Islet of Langerhans (tissue), 1 donor: ENCODE data around the gene LRRTM3.

Experiments used
- FAIRE-seq: peaks from one replicate; lab custom pipeline; 2011; peaks lifted over from hg19 to GRCh38; lab: Jason Lieb, UNC

LRRTM3 gene

DNA sequence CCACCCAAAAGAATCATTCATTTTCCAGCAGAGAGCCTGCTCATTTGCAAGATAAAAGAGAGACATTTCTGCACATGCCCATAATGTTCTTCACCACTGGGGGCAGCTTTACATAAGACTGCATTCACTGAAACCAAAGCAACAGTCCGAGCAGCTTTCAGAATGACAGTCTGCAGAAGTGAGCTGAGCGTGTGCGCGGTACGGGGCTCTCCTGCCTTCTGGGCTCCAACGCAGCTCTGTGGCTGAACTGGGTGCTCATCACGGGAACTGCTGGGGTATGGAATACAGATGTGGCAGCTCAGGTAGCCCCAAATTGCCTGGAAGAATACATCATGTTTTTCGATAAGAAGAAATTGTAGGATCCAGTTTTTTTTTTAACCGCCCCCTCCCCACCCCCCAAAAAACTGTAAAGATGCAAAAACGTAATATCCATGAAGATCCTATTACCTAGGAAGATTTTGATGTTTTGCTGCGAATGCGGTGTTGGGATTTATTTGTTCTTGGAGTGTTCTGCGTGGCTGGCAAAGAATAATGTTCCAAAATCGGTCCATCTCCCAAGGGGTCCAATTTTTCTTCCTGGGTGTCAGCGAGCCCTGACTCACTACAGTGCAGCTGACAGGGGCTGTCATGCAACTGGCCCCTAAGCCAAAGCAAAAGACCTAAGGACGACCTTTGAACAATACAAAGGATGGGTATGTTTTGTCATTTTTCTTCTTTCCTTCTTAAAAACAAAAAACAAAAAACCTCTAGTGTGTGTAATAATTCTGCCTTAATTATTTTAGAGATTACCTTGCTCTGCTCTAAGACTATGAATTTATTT, at the start of gene LRRTM3:
LRRTM3 (plus strand) TSS at position 141 of the 820 bp plus-strand sequence.
- peak; percentile 73 for FAIRE-seq

GRCh38 chr10:66877361-66877760, 48.5 kb upstream of the LRRTM3 start:
- no peak for FAIRE-seq

DNA sequence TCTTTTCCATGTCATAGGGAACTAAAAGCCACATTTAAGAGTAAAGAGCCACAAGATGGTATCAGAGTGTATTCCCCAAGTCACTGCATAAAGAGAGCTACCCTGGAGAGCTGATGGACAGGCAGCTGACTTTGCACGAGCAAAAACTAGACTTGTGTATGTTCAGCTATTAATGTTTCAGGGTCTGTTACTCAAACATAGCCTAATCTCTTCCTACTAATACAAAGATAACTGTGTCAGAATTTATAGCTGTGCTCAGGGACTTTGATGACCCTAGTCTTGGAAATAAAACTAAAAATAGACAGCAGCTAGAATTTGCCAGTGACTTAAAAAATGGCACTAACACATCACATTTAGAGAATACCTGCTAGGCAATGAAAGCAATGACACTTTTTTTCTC, 45.5 kb upstream of the LRRTM3 start:
- no peak for FAIRE-seq

DNA sequence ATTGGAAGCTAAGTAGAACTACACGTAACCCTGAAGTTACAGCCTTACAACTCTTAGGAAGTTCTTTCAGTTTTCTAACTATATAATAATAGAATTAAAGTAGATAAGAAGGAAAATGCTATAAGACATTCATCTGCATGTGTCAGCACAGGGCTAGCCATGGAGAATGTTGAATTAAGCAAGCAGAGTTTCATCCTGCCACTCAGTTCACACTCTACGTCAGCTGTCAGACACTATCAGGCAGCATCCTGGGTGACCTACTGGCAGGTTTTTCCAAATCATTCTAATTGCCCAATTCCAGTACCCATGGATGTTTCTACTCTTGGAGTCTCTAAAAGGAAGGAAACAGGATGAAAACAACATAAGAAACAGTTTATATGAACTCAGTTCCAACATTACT, 45.0 kb upstream of the LRRTM3 start:
- no peak for FAIRE-seq

GRCh38 chr10:66881814-66882213, 44.0 kb upstream of the LRRTM3 start:
- no peak for FAIRE-seq

DNA sequence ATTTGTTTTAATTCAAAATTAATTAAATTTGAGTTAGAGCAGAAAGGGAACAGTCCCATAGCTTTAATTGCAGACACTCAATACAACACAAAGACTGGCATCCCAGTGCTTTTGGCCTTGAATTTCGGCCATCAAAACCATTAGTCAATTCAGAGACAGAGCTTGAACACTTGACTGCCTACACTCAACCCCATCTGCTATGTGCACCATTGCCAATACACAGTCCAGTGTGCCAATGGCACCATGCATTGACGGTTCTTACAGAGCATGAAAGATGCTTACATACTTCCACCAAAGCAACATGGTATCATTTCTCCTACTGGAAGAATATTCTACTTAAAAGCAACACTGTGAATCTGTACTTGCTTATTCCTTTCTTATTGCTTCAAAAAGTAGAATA, 43.6 kb upstream of the LRRTM3 start:
- FAIRE-seq: no peak

- FAIRE-seq: no peak
Observed at GRCh38 chr10:66886848-66887247, 39.0 kb upstream of the LRRTM3 start.

DNA sequence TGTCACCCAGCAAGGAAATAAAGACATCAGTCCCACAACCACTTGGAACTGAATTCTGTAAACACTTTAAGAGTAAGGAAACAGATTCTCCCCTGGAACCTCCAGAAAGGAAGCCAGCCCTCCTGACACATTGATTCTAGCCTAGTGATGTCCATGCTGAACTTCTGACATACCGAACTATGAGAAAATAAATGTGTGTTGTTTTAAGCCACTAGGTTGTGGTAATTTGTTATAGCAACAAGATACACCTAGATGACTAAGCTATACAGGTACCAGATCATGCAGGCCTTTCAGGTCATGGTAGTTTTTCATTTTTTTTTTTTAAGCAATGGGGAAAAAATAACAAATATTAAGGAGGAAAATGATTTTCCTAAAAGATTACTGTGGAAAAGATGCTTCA, 37.6 kb upstream of the LRRTM3 start:
- no peak for FAIRE-seq

DNA sequence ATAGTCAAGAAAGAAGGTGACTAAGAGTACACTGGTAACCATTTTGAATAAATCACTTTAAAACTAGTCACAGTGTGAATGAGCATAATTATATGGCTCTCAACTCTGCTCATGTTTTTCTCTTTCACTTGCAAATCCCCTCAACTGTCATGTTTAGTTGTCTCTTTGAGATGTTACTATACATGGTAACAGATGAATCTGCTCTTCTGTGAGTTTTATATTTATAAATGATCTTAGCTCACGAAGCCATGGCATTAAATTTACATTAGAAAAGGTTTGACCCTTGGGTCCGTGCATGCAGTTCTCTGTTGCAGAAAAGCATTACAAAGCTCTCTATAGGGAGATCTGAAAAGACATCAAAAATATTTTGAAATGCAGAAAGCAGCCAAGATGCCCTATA, 33.0 kb upstream of the LRRTM3 start:
- FAIRE-seq: no peak

DNA sequence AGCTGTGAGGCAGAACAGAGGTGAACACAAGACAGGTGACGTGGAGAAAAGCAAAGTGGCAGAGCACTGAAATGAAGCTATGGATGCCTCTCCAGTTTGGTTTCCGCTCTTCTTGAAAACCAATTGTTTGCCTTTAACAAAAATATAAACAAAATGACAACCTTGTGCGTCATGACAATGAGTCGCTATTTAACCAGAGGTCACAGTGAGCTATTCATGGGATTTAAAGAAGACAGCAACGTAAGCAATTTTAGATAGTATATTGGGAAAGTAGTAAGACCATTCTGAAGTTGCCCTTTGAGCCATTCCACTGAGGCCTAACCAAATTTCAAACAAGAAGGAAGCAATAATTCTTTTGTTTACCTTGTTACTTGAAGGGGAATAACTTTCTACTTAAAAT, 15.2 kb upstream of the LRRTM3 start:
- no peak for FAIRE-seq

GRCh38 chr10:66916030-66916429, 9.8 kb upstream of the LRRTM3 start:
- peak; percentile 94 for FAIRE-seq

DNA sequence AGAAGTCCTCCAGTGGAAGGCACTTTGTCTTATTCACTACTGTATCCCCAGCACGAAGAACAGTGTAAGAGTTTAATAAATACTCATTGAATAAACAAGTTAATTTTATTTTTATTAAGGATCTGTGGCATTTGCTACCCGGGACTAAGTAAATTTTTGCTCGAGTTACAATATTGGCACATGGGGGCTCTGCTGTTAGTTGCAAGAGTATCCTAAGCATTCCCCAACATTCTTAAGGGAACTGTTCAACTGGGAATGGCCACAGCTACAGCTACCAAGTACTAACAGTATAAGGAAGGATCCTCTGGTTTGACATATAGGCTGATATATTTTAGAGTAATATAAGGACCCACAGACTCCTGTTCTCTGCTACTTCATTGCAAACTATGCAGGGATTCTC, 8.7 kb upstream of the LRRTM3 start:
- no peak for FAIRE-seq

- no peak for FAIRE-seq
Observed at GRCh38 chr10:66919248-66919647, 6.6 kb upstream of the LRRTM3 start.

GRCh38 chr10:66924674-66925345, 1.0 kb upstream of the LRRTM3 start:
- FAIRE-seq: no peak

DNA sequence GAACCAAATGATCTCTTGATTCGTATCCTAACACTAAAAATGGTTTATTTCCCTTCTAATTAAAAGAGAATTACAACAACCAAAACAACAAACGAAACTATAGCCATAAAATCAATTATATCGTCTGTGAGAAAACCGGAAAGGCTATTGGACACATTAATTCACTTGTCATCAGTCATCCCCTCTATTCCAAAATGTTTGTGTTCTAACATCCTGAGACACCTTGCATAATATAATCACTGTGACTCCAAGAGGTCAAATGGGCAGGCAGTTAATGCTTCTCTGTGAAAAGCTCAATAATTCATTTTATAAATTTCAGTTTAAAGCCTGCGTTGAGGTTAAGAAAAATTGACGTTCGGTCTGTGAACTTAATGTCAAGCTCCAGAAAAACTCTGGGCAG, 463 bp upstream of the LRRTM3 start:
- FAIRE-seq: peak; percentile 21

DNA sequence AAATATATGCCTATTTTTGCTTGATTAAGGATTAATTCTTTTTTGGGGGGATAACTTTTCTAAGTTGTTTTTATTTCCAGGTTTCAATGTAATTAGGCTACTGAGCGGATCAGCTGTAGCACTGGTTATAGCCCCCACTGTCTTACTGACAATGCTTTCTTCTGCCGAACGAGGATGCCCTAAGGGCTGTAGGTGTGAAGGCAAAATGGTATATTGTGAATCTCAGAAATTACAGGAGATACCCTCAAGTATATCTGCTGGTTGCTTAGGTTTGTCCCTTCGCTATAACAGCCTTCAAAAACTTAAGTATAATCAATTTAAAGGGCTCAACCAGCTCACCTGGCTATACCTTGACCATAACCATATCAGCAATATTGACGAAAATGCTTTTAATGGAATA, 1.0 kb downstream of the LRRTM3 start:
- no peak for FAIRE-seq

GRCh38 chr10:66927251-66927935, 1.6 kb downstream of the LRRTM3 start:
- no peak for FAIRE-seq

- FAIRE-seq: no peak
Observed at GRCh38 chr10:66927971-66928770, 2.3 kb downstream of the LRRTM3 start.

GRCh38 chr10:66928776-66929175, 2.9 kb downstream of the LRRTM3 start:
- FAIRE-seq: no peak

DNA sequence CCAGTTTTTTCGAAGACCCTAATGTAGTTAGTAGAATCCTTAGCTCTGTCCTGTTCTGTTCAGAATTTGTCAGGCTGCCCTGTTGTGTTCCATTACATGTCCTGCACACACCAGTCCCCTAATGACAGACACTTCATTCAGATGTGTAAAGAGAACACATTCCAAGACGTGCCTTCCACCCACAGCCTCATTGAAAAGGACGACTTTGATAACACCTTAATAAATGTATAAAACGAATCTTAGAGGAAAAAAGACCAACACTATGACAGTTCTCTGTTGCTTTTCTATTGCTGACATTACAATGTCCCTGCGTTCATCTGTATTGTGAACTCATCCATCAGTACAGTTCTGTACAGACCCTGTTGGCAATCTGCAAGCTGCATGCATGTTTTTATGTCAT, 3.5 kb downstream of the LRRTM3 start:
- FAIRE-seq: no peak

GRCh38 chr10:66931340-66931948, 5.6 kb downstream of the LRRTM3 start:
- peak; percentile 97 for FAIRE-seq

DNA sequence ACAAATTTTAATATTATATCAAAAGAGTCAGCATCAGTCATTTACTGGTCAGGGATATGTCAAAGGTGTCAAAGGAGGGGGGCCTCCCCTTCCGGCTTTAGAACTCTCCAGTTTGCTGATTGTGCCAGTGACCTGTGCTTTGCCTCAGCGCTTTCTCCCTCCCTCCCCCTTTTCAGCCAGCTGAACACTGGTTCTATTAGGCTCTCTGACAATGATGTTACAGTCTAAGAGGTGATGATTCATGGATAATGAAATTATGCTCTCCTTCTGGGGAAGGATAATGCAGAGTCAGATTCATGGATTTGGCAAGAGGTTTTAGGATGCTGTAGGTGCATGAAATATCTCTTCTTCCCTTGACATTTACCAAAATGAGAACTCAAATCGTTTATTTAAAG, 6.1 kb downstream of the LRRTM3 start:
- peak; percentile 55 for FAIRE-seq
